Stomach smooth muscle (tissue), 2 donors: Measurements from ENCODE around the gene USH1C.

Experiments used
- H3K27ac ChIP-seq: one replicate; pipeline ENCODE4 v1.7.0; 2013; ENCODE audit warnings: mild to moderate bottlenecking, low read length, inconsistent platforms
- H3K27me3 ChIP-seq, 2 donors: one replicate each; pipeline ENCODE4 v1.7.0; 2013; ENCODE audit warnings: low read length in 2 of 2; ENCODE audit not compliant: insufficient read depth in 2 of 2, control insufficient read depth in 1 of 2
- H3K36me3 ChIP-seq, 2 donors: one replicate each; pipeline ENCODE4 v1.7.0; 2013; ENCODE audit warnings: low read length in 2 of 2; ENCODE audit not compliant: control insufficient read depth in 2 of 2, insufficient read depth in 2 of 2
- H3K4me1 ChIP-seq: one replicate; pipeline ENCODE4 v1.7.0; 2013; ENCODE audit warnings: low read length; ENCODE audit not compliant: control insufficient read depth, insufficient read depth
- H3K4me3 ChIP-seq, 2 donors: one replicate each; pipeline ENCODE4 v1.7.0; 2013; ENCODE audit warnings: low read length in 2 of 2
- H3K9ac ChIP-seq, 2 donors: one replicate each; pipeline ENCODE4 v1.7.0; 2013; ENCODE audit warnings: low read length in 2 of 2, mild to moderate bottlenecking in 1 of 2
- H3K9me3 ChIP-seq, 2 donors: one replicate each; pipeline ENCODE4 v1.7.0; 2013; ENCODE audit warnings: low read length in 2 of 2; ENCODE audit not compliant: control insufficient read depth in 2 of 2
- donor health status: healthy.
- donor health status: Pancreatic carcinoma.

The USH1C gene

GRCh38 chr11:17452668-17453067 lies 91.5 kb downstream of the USH1C start:
- Histone ChIP-seq H3K4me3 (no peak overlapping the region), H3K36me3 (no peaks in the 10 kb centered on the region), H3K9ac (no peak overlapping the region)

GRCh38 chr11:17449158-17449557 lies 95.1 kb downstream of the USH1C start:
- peaks cover 0 to 5% of the 10 kb centered on the region in 2 donors for H3K27me3 ChIP-seq
- no peaks in the 10 kb centered on the region for H3K9me3 ChIP-seq
- no peak overlapping the region for H3K9ac ChIP-seq
- no peaks in the 10 kb centered on the region for H3K4me1 ChIP-seq
- H3K27ac ChIP-seq: no peak overlapping the region
- no peaks in the 10 kb centered on the region for H3K36me3 ChIP-seq
- H3K4me3 ChIP-seq: no peak overlapping the region

More at GRCh38 chr11:17452668-17453067, 91.5 kb downstream of the USH1C start:
- H3K4me1 ChIP-seq: no peaks in the 10 kb centered on the region
- no peak overlapping the region for H3K27ac ChIP-seq
- H3K27me3 ChIP-seq: peaks cover 0 to 11% of the 10 kb centered on the region in 2 donors
- no peaks in the 10 kb centered on the region for H3K9me3 ChIP-seq

GRCh38 chr11:17446482-17446881 lies 97.7 kb downstream of the USH1C start:
- Histone ChIP-seq H3K4me3 (no peak overlapping the region), H3K27ac (no peak overlapping the region), H3K4me1 (no peaks in the 10 kb centered on the region), H3K9ac (no peak overlapping the region), H3K27me3 (peaks cover 0 to 2% of the 10 kb centered on the region in 2 donors), H3K9me3 (no peaks in the 10 kb centered on the region), H3K36me3 (no peaks in the 10 kb centered on the region)

- H3K4me1 ChIP-seq: no peaks in the 10 kb centered on the region
- H3K27ac ChIP-seq: no peak overlapping the region
- H3K9ac ChIP-seq: no peak overlapping the region
- no peak overlapping the region for H3K4me3 ChIP-seq
- H3K36me3 ChIP-seq: no peaks in the 10 kb centered on the region
- peaks cover 0 to 3% of the 10 kb centered on the region in 2 donors for H3K27me3 ChIP-seq
- H3K9me3 ChIP-seq: peaks cover 0 to 2% of the 10 kb centered on the region in 2 donors
Measured at GRCh38 chr11:17445240-17445795, 98.9 kb downstream of the USH1C start.

GRCh38 chr11:17443926-17444690 lies 100.1 kb downstream of the USH1C start:
- Histone ChIP-seq H3K4me3 (no peak overlapping the region), H3K27ac (no peak overlapping the region), H3K36me3 (no peaks in the 10 kb centered on the region), H3K27me3 (peaks cover 0 to 10% of the 10 kb centered on the region in 2 donors), H3K4me1 (no peaks in the 10 kb centered on the region), H3K9ac (no peak overlapping the region), H3K9me3 (peaks cover 0 to 2% of the 10 kb centered on the region in 2 donors)
